ENCODE measurements around the gene ZNF222.

DNA sequence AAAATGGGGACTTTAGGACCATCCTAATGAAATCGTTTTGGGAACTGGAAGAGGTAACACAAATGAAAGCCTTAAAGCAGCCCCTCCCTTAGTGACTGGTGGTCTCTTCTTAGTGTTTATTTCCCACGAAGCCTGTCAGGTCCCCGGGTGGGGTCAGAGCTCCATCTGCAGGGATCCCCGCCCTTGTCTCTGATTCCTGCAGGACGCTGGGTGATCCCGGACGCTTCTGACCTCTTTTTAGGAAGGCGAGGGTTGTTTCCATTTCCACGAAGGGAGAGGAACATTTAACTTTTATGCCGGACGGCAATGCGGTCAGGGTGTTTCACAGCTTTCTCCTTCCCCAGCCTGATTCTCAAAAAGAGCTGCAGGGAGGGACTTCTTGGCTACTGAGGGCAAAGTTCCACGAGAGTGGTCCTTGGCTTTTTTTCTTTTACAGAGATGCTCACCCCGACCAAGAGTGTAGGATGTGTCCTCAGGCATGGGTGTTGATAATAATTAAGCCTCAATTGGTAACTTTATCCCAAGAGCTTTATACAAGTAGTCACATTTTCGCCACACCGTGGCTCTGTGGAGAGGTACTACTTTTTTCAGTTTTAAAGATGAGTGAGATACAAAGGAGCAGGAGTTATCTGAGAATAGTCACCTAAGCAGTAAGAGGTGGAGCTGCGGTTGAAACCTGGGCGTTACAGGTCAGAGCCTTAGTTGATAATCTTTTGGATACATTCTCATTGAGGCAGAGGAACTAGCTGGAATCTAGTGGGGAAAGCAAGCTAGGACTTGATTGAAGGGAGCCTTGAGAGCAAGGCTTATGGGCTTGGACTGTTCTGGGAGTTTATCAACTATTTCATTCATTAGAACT lies 47.6 kb downstream of the ZNF222 start:
- TF ChIP-seq POLR2A (IDR thresholded peaks at IDR 0.05): no peak
- TF ChIP-seq, protein P1, sequence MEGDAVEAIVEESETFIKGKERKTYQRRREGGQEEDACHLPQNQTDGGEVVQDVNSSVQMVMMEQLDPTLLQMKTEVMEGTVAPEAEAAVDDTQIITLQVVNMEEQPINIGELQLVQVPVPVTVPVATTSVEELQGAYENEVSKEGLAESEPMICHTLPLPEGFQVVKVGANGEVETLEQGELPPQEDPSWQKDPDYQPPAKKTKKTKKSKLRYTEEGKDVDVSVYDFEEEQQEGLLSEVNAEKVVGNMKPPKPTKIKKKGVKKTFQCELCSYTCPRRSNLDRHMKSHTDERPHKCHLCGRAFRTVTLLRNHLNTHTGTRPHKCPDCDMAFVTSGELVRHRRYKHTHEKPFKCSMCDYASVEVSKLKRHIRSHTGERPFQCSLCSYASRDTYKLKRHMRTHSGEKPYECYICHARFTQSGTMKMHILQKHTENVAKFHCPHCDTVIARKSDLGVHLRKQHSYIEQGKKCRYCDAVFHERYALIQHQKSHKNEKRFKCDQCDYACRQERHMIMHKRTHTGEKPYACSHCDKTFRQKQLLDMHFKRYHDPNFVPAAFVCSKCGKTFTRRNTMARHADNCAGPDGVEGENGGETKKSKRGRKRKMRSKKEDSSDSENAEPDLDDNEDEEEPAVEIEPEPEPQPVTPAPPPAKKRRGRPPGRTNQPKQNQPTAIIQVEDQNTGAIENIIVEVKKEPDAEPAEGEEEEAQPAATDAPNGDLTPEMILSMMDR (IDR thresholded peaks at IDR 0.05): no peak
- TF ChIP-seq POLR2AphosphoS5 (IDR thresholded peaks at IDR 0.05; ENCODE audit: insufficient read depth in 1 of 2, low read depth in 1 of 2): no peak

Data from vagina (tissue), 2 donors.